SK-N-SH (cell line): ENCODE measurements around the gene LPIN1.

Experiments
- CHD2 ChIP-seq: fragments of 150-350 bp; IDR thresholded peaks from 2 replicates; pipeline ENCODE4 v1.6.1; 2018; ENCODE audit warnings: low read length; ENCODE audit not compliant: partially characterized antibody
- ELF1 ChIP-seq: IDR thresholded peaks from 2 replicates; pipeline ENCODE4 v1.4.0; 2012
- EP300 ChIP-seq, 2 experiments: IDR thresholded peaks; 2 replicates each; pipeline versions ENCODE4 v1.4.0 to v1.6.1; 2012; ENCODE audit warnings: borderline replicate concordance in 1 of 2, low read depth in 1 of 2, low read length in 1 of 2
- EZH2phosphoT487 ChIP-seq: fragments of 200-600 bp; sonication (generic); IDR thresholded peaks from 2 replicates; pipeline ENCODE4 v1.6.1; 2017; ENCODE audit warnings: low read depth, mixed run types, mild to moderate bottlenecking, antibody characterized with exemption, moderate library complexity, borderline replicate concordance
- GABPA ChIP-seq: IDR thresholded peaks from 2 replicates; pipeline ENCODE4 v1.4.0; 2012; ENCODE audit warnings: low read depth, mild to moderate bottlenecking
- MXI1 ChIP-seq: IDR thresholded peaks from 2 replicates; pipeline ENCODE4 v1.6.1; 2012; ENCODE audit warnings: mild to moderate bottlenecking, low read depth, low read length, improper control_type of control experiment
- NFIC ChIP-seq: IDR thresholded peaks from 2 replicates; pipeline ENCODE4 v1.4.0; 2012; ENCODE audit warnings: borderline replicate concordance
- POLR2AphosphoS5 ChIP-seq: IDR thresholded peaks from 2 replicates; pipeline ENCODE4 v1.6.1; 2012; ENCODE audit warnings: low read depth, low read length
- RFX5 ChIP-seq: IDR thresholded peaks from 2 replicates; pipeline ENCODE4 v1.6.1; 2012; ENCODE audit warnings: mild to moderate bottlenecking, improper control_type of control experiment, low read length
- RXRA ChIP-seq: IDR thresholded peaks from 2 replicates; pipeline ENCODE4 v1.4.0; 2012; ENCODE audit warnings: low read depth, mild to moderate bottlenecking, borderline replicate concordance
- USF2 ChIP-seq: fragments of 150-350 bp; IDR thresholded peaks from 2 replicates; pipeline ENCODE4 v1.6.1; 2017; ENCODE audit warnings: antibody characterized with exemption, low read length, low read depth, borderline replicate concordance
- YY1 ChIP-seq: IDR thresholded peaks from 2 replicates; pipeline ENCODE4 v1.4.0; 2012; ENCODE audit warnings: low read depth, mild to moderate bottlenecking
- TF ChIP-seq, protein P1 (sequence below): fragments of 200-600 bp; sonication (generic); IDR thresholded peaks from 2 replicates; pipeline ENCODE4 v1.6.1; 2017; ENCODE audit warnings: antibody characterized with exemption, mild to moderate bottlenecking, moderate library complexity

- TF ChIP-seq EP300 (IDR thresholded peaks at IDR 0.05; ENCODE audit: borderline replicate concordance in 1 of 2, low read depth in 1 of 2, low read length in 1 of 2) (no peak), USF2 (no peak), ELF1 (no peak), GABPA (no peak), POLR2AphosphoS5 (no peak), EZH2phosphoT487 (no peak), MXI1 (no peak), YY1 (no peak), CHD2 (no peak), NFIC (no peak), RFX5 (no peak), RXRA (no peak)
- TF ChIP-seq, protein P1, sequence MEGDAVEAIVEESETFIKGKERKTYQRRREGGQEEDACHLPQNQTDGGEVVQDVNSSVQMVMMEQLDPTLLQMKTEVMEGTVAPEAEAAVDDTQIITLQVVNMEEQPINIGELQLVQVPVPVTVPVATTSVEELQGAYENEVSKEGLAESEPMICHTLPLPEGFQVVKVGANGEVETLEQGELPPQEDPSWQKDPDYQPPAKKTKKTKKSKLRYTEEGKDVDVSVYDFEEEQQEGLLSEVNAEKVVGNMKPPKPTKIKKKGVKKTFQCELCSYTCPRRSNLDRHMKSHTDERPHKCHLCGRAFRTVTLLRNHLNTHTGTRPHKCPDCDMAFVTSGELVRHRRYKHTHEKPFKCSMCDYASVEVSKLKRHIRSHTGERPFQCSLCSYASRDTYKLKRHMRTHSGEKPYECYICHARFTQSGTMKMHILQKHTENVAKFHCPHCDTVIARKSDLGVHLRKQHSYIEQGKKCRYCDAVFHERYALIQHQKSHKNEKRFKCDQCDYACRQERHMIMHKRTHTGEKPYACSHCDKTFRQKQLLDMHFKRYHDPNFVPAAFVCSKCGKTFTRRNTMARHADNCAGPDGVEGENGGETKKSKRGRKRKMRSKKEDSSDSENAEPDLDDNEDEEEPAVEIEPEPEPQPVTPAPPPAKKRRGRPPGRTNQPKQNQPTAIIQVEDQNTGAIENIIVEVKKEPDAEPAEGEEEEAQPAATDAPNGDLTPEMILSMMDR, result no peak
Measured at GRCh38 chr2:11705063-11705462, 41.4 kb upstream of the LPIN1 start.
